Renal cortex interstitium (tissue), 11 donors: ENCODE measurements around the gene POC1A. TPM values are rescaled to one million over a fixed set of nuclear protein-coding genes. Genes with fewer than 3 reads are reported as not detected.
"Not testable (repeated sequence)": the region's sequence is repeated elsewhere in the genome, so short reads cannot be mapped to it uniquely, and the experiment has no call there.

ENCODE experiments used
- DNase-seq, 11 donors: peaks; one replicate each; pipeline ENCODE4 v3.0.0-alpha.2; 2013; ENCODE audit warnings: low read depth in 9 of 11, low spot score in 4 of 11; ENCODE audit errors: extremely low read depth in 1 of 11
- polyA plus RNA-seq, 3 donors: library from polyadenylated mRNA; unstranded; fragments of 120-200 nt; gene quantifications; one replicate each; pipeline ENCODE4 v1.2.1, GENCODE V29; 2013; ENCODE audit not compliant: insufficient read length in 3 of 3

Gene POC1A
- polyA plus RNA-seq, 3 donors: 7.0 to 10.6 (median 8.5) TPM

GRCh38 chr3:52046186-52046901, 107.9 kb downstream of the POC1A start:
- DNase-seq: no peak

- no peak for DNase-seq
These were observed 109.2 kb downstream of the POC1A start for GRCh38 chr3:52044869-52045619.

- DNase-seq: no peak
These were observed 110.5 kb downstream of the POC1A start for GRCh38 chr3:52043750-52044149.

GRCh38 chr3:52043039-52043438, 111.2 kb downstream of the POC1A start:
- not testable (repeated sequence) for DNase-seq

- DNase-seq: no peak
These were observed 113.0 kb downstream of the POC1A start for GRCh38 chr3:52041118-52041731.

GRCh38 chr3:52040600-52040999, 113.6 kb downstream of the POC1A start:
- DNase-seq: no peak

GRCh38 chr3:52039846-52040245, 114.4 kb downstream of the POC1A start:
- no peak for DNase-seq

GRCh38 chr3:52039426-52039825, 114.8 kb downstream of the POC1A start:
- no peak for DNase-seq

GRCh38 chr3:52038227-52038626, 116.0 kb downstream of the POC1A start:
- DNase-seq: no peak

- DNase-seq: no peak
These were observed 116.9 kb downstream of the POC1A start for GRCh38 chr3:52037291-52037690.

GRCh38 chr3:52036829-52037228, 117.4 kb downstream of the POC1A start:
- DNase-seq: no peak

GRCh38 chr3:52036222-52036694, 118.0 kb downstream of the POC1A start:
- no peak for DNase-seq

- no peak for DNase-seq
These were observed 119.6 kb downstream of the POC1A start for GRCh38 chr3:52034651-52035050.

- DNase-seq: no peak
These were observed 120.0 kb downstream of the POC1A start for GRCh38 chr3:52034212-52034611.

- not testable (repeated sequence) for DNase-seq
These were observed 120.5 kb downstream of the POC1A start for GRCh38 chr3:52033748-52034147.

GRCh38 chr3:52032702-52033408, 121.4 kb downstream of the POC1A start:
- DNase-seq: no peak

- DNase-seq: no peak
These were observed 122.3 kb downstream of the POC1A start for GRCh38 chr3:52031896-52032295.

- no peak for DNase-seq
These were observed 123.4 kb downstream of the POC1A start for GRCh38 chr3:52030714-52031310.

- no peak for DNase-seq
These were observed 124.7 kb downstream of the POC1A start for GRCh38 chr3:52029535-52029934.
